Hepatocyte (in vitro differentiated cells): ENCODE data around the gene BTRC. TPM values are rescaled to one million over a fixed set of nuclear protein-coding genes. Genes with fewer than 3 reads are reported as not detected.

ENCODE experiments used
- DNase-seq: peaks from one replicate; pipeline ENCODE4 v3.0.0-alpha.2; 2016; ENCODE audit warnings: low spot score
- H2AFZ ChIP-seq: fragments of 200-600 bp; sonication (generic); 2 replicates; pipeline ENCODE4 v1.6.0; 2016; ENCODE audit warnings: antibody characterized with exemption, mild to moderate bottlenecking
- H3K27ac ChIP-seq: fragments of 200-600 bp; sonication (generic); 2 replicates; pipeline ENCODE4 v1.5.1; 2016; ENCODE audit warnings: mild to moderate bottlenecking
- H3K27me3 ChIP-seq: fragments of 200-600 bp; sonication (generic); 2 replicates; pipeline ENCODE4 v1.6.1; 2016
- H3K36me3 ChIP-seq: fragments of 200-600 bp; sonication (generic); replicated peaks from 2 replicates; pipeline ENCODE4 v1.5.1; 2016; ENCODE audit warnings: low read depth; ENCODE audit not compliant: insufficient read depth
- H3K4me1 ChIP-seq: fragments of 200-600 bp; sonication (generic); 2 replicates; pipeline ENCODE4 v1.5.1; 2016; ENCODE audit warnings: mild to moderate bottlenecking, moderate library complexity; ENCODE audit not compliant: insufficient read depth
- H3K4me2 ChIP-seq: fragments of 200-600 bp; sonication (generic); 2 replicates; pipeline ENCODE4 v1.6.0; 2016
- H3K4me3 ChIP-seq: fragments of 200-600 bp; sonication (generic); 2 replicates; pipeline ENCODE4 v1.5.1; 2016; ENCODE audit warnings: mild to moderate bottlenecking
- H3K79me2 ChIP-seq: fragments of 200-600 bp; sonication (generic); 2 replicates; pipeline ENCODE4 v1.6.0; 2017; ENCODE audit warnings: mild to moderate bottlenecking
- H3K9me2 ChIP-seq: fragments of 200-600 bp; sonication (generic); replicated peaks from 2 replicates; pipeline ENCODE4 v1.6.0; 2017; ENCODE audit warnings: mild to moderate bottlenecking; ENCODE audit not compliant: insufficient read depth
- H3K9me3 ChIP-seq: fragments of 200-600 bp; sonication (generic); 2 replicates; pipeline ENCODE4 v1.5.1; 2016; ENCODE audit warnings: low read depth, mild to moderate bottlenecking
- H4K20me1 ChIP-seq: fragments of 200-600 bp; sonication (generic); 2 replicates; pipeline ENCODE4 v1.6.0; 2016; ENCODE audit warnings: mild to moderate bottlenecking; ENCODE audit not compliant: insufficient read depth, poor library complexity, severe bottlenecking
- CTCF ChIP-seq: fragments of 200-600 bp; sonication (generic); IDR thresholded peaks from 2 replicates; pipeline ENCODE4 v1.5.1; 2016; ENCODE audit warnings: antibody characterized with exemption, mild to moderate bottlenecking; ENCODE audit not compliant: poor library complexity
- EZH2 ChIP-seq: fragments of 200-600 bp; sonication (generic); IDR thresholded peaks from 2 replicates; pipeline ENCODE4 v1.6.1; 2016; ENCODE audit warnings: antibody characterized with exemption, mild to moderate bottlenecking, borderline replicate concordance
- EZH2phosphoT487 ChIP-seq: fragments of 200-600 bp; sonication (generic); IDR thresholded peaks from one replicate; pipeline ENCODE4 v1.6.1; 2018; ENCODE audit warnings: antibody characterized with exemption, mild to moderate bottlenecking, low read depth, moderate library complexity; ENCODE audit not compliant: unreplicated experiment, severe bottlenecking
- WGBS: methylation state at CpG from one replicate; pipeline ENCODE4 v1.1.6; 2016; ENCODE audit warnings: low lambda C conversion rate; ENCODE audit errors: missing lambda C conversion rate; 5-methylcytosine and 5-hydroxymethylcytosine counted together
- polyA plus RNA-seq: library from polyadenylated mRNA; unstranded; fragments of >200 nt; fragmentation: Nextera tagmentation; extraction: Ambion mirVana; gene quantifications from 2 replicates; pipeline ENCODE4 v1.2.1, GENCODE V29; 2016
- total RNA-seq: library from RNA; depleted of rRNA; stranded (reverse); fragments of >200 nt; gene quantifications from 2 replicates; pipeline ENCODE4 v1.2.3, GENCODE V29; 2014

BTRC gene
- total and polyA plus RNA-seq, 2 experiments from 2014 or later, result 14.5 to 24.3 TPM

DNA sequence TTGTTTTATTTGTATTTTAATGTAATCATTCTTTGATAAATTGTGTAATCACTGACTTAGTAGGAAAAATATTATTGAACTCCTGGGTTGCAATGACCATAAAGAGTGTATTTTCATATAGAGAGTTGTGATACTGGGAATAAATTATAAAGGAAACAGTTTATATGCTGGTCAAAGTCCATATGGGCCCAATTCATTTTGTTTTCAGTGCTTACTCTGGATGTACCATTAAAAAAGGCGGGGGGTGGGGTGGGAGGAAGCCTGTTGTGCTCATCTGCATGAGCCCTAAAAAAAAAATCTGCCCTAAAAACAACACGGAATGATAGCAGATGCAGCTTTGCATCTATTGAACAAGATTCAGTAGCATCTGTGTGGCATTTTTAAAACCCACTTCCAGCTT is 114.2 kb downstream of the BTRC start:
- Histone ChIP-seq H2AFZ (no peak overlapping the region), H3K27ac (no peak overlapping the region), H4K20me1 (no peaks in the 10 kb centered on the region), H3K9me2 (no peaks in the 10 kb centered on the region), H3K4me3 (no peak overlapping the region), H3K27me3 (no peaks in the 10 kb centered on the region), H3K9me3 (no peaks in the 10 kb centered on the region), H3K4me1 (no peaks in the 10 kb centered on the region), H3K4me2 (no peak overlapping the region), H3K36me3 (no peaks in the 10 kb centered on the region), H3K79me2 (no peaks in the 10 kb centered on the region)
- 81% methylated on average over 2 of the region's 2 CpGs for WGBS
- no peak for DNase-seq
- TF ChIP-seq CTCF, result no peak
- TF ChIP-seq EZH2phosphoT487, result no peak
- TF ChIP-seq EZH2, result no peak

GRCh38 chr10:101476383-101476782 is 122.4 kb downstream of the BTRC start:
- H3K4me1 ChIP-seq, result no peaks in the 10 kb centered on the region

GRCh38 chr10:101478956-101479355 is 125.0 kb downstream of the BTRC start:
- Histone ChIP-seq H3K4me1 (no peaks in the 10 kb centered on the region), H3K27me3 (no peaks in the 10 kb centered on the region)
- WGBS, result 81% methylated on average over 1 of the region's 1 CpG

More at GRCh38 chr10:101476383-101476782, 122.4 kb downstream of the BTRC start:
- Histone ChIP-seq H3K27ac (no peak overlapping the region), H2AFZ (no peak overlapping the region), H3K9me3 (no peaks in the 10 kb centered on the region), H3K79me2 (no peaks in the 10 kb centered on the region), H3K27me3 (no peaks in the 10 kb centered on the region), H3K36me3 (no peaks in the 10 kb centered on the region), H4K20me1 (no peaks in the 10 kb centered on the region), H3K9me2 (no peaks in the 10 kb centered on the region), H3K4me2 (no peak overlapping the region), H3K4me3 (no peak overlapping the region)
- DNase-seq, result no peak
- no peak for TF ChIP-seq CTCF
- TF ChIP-seq EZH2, result no peak
- TF ChIP-seq EZH2phosphoT487, result no peak
- 94% methylated on average over 3 of the region's 3 CpGs for whole genome bisulfite sequencing

More at GRCh38 chr10:101478956-101479355, 125.0 kb downstream of the BTRC start:
- no peak overlapping the region for H3K4me2 ChIP-seq
- no peak overlapping the region for H2AFZ ChIP-seq
- no peak overlapping the region for H3K27ac ChIP-seq
- no peaks in the 10 kb centered on the region for H3K9me3 ChIP-seq
- DNase-seq, result no peak
- no peaks in the 10 kb centered on the region for H3K36me3 ChIP-seq
- no peaks in the 10 kb centered on the region for H4K20me1 ChIP-seq
- no peak overlapping the region for H3K4me3 ChIP-seq
- TF ChIP-seq CTCF (no peak), EZH2phosphoT487 (no peak), EZH2 (no peak)
- H3K9me2 ChIP-seq, result no peaks in the 10 kb centered on the region
- H3K79me2 ChIP-seq, result no peaks in the 10 kb centered on the region
